Heart left ventricle (tissue), 16 donors: ENCODE measurements around the gene KLHL42. TPM values are rescaled to one million over a fixed set of nuclear protein-coding genes. Genes with fewer than 3 reads are reported as not detected.
"Not testable (repeated sequence)": the region's sequence is repeated elsewhere in the genome, so short reads cannot be mapped to it uniquely, and the experiment has no call there.

Experiments
- ATAC-seq, 4 donors: fragments of 200-7000 bp; cut with Tn5 transposase; one replicate each; pipeline ENCODE4 v1.9.1; 2020 to 2022; ENCODE audit warnings: moderate library complexity in 4 of 4, mild to moderate bottlenecking in 3 of 4, moderate number of reproducible peaks in 1 of 4
- DNase-seq, 5 donors: peaks; one replicate each; pipeline ENCODE4 v3.0.0-alpha.2; 2020
- H3K27ac ChIP-seq, 12 donors: fragments of 200-600 bp; sonication (generic) in 4 of 12; one replicate each; pipeline versions ENCODE4 v1.5.0 to v1.8.0; 2016 to 2022; ENCODE audit warnings: mild to moderate bottlenecking in 2 of 12
- H3K27me3 ChIP-seq, 9 donors: fragments of 200-600 bp; sonication (generic) in 2 of 9; one replicate each; pipeline versions ENCODE4 v1.5.1 to v1.8.0; 2016 to 2022; ENCODE audit warnings: mild to moderate bottlenecking in 3 of 9
- H3K36me3 ChIP-seq, 9 donors: fragments of 200-600 bp; sonication (generic) in 2 of 9; one replicate each; pipeline versions ENCODE4 v1.5.0 to v1.8.0; 2018 to 2022; ENCODE audit warnings: mild to moderate bottlenecking in 2 of 9
- H3K4me1 ChIP-seq, 12 donors: fragments of 200-600 bp; sonication (generic) in 4 of 12; one replicate each; pipeline versions ENCODE4 v1.5.0 to v1.8.0; 2016 to 2022; ENCODE audit warnings: mild to moderate bottlenecking in 3 of 12
- H3K4me3 ChIP-seq, 12 donors: fragments of 200-600 bp; sonication (generic) in 4 of 12; one replicate each; pipeline versions ENCODE4 v1.5.0 to v1.8.0; 2017 to 2022; ENCODE audit warnings: mild to moderate bottlenecking in 9 of 12, moderate library complexity in 4 of 12
- H3K9me3 ChIP-seq, 12 donors: fragments of 200-600 bp; sonication (generic) in 4 of 12; one replicate each; pipeline versions ENCODE4 v1.5.0 to v1.8.0; 2016 to 2022; ENCODE audit warnings: mild to moderate bottlenecking in 1 of 12
- POLR2A ChIP-seq, 2 donors: fragments of 450-650 bp; IDR thresholded peaks; one replicate each; pipeline ENCODE4 v1.6.1; 2017; ENCODE audit warnings: antibody characterized with exemption in 2 of 2, mild to moderate bottlenecking in 2 of 2, moderate library complexity in 2 of 2
- WGBS, 4 donors: extraction: QIAGEN DNeasy Blood & Tissue Kit in 2 of 4; methylation state at CpG; one replicate each; pipeline versions ENCODE4 v1.1.5 to v1.1.7; 2013 to 2018; 5-methylcytosine and 5-hydroxymethylcytosine counted together
- intact Hi-C, 10 donors: fragments of 100-400 bp; cut with DNase I; formaldehyde crosslinking; loops; one replicate each; pipeline versions ENCODE4 v1.11.1 to v1.14.2; 2022
- polyA plus RNA-seq, 2 donors: library from polyadenylated mRNA; stranded (reverse); fragments of 200-250 nt; gene quantifications; one replicate each; pipeline ENCODE4 v1.2.3, GENCODE V29; 2013
- total RNA-seq, 9 donors: library from RNA; depleted of rRNA in 2 of 9; stranded (reverse); fragments of >200 nt in 2 of 9; fragmentation: NEBNext Ultra II Directional in 3 of 9; extraction: Animal tissue kit (Norgen Biotek cat#: 25700) in 3 of 9; gene quantifications; one replicate each; pipeline versions ENCODE4 v1.1.0 to v1.2.4, GENCODE V29; 2016 to 2023
- TF ChIP-seq, protein P1 (sequence below), 12 donors: fragments of 200-600 bp; sonication (generic) in 4 of 12; IDR thresholded peaks; one replicate each; pipeline versions ENCODE4 v1.5.0 to v1.8.0; 2018 to 2022; ENCODE audit warnings: antibody characterized with exemption in 12 of 12, mild to moderate bottlenecking in 5 of 12
- donor health status: ischemic (EF 13 %, LVEDD 7.1; RV severe dilation, severe dysfunction).
- donor health status: healthy with polysubstance abuse.
- donor health status: DM: no; HTN: yes; CAD: no.
- donor health status: DM: no; HTN: no; CAD: no.
- donor health status: ischemic (EF 25% LVEDD 6.9; RV normal size, moderate dysfunction).
- donor health status: ischemic (EF 25% LVEDD 5.7; RV mildly dilated, moderate dysfunction).
- donor health status: healthy.
- donor health status: DM: yes; HTN: yes; CAD: no.
- donor health status: ischemic (EF 35%, LVEDD 5.7; RV mildly dilated, moderate dysfunction).
- donor health status: nonischemic (EF 11% LVEDD 7.7; RV severe dilation, severe dysfunction).
- donor health status: DM: yes; HTN: yes; CAD: no.
- donor health status: PGD.
- donor health status: ischemic (EF 29% LVEDD 5.4; RV normal size, mild dysfunction).
- donor health status: nonischemic (EF 23%, LVEDD 6.1; RV moderate dilation, normal function).

Gene KLHL42
- total and polyA plus RNA-seq, 11 donors = 3.2 to 11.4 (median 5.9) TPM

DNA sequence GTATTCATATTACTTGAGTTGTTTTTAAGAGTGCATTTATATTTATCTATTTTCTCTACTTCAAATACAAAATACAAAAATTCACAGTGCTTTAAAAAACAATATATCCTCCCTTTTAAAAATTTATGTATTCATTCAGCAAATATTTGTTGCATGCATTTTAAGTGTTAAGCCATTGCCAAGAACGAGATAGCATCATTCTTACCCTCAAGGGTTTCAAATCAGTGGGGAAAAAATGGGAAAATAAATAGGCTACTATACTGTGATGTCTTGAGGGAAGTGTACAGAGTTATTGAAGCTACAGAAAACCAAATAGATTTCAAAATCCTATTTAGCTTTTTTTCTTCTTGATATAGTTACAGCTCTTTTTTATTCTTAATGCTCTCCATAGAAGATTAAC, 46.2 kb upstream of the KLHL42 start:
- Histone ChIP-seq H3K27me3 (no peaks in the 10 kb centered on the region), H3K27ac (no peak overlapping the region), H3K9me3 (no peaks in the 10 kb centered on the region), H3K4me1 (no peaks in the 10 kb centered on the region), H3K4me3 (no peak overlapping the region), H3K36me3 (peaks cover 0 to 88% (median 69%) of the 10 kb centered on the region in 9 donors)
- no peak for DNase-seq
- intact Hi-C loops = loop anchor here (2.0 to 10.0 kb wide), 10 partner anchors 87 to 1144 kb away; no protein-coding TSS in a partner anchor
- 87 to 95% (median 89%) methylated on average over 1 of the region's 1 CpG for WGBS, 4 donors
- no peak for ATAC-seq
- TF ChIP-seq, protein P1, sequence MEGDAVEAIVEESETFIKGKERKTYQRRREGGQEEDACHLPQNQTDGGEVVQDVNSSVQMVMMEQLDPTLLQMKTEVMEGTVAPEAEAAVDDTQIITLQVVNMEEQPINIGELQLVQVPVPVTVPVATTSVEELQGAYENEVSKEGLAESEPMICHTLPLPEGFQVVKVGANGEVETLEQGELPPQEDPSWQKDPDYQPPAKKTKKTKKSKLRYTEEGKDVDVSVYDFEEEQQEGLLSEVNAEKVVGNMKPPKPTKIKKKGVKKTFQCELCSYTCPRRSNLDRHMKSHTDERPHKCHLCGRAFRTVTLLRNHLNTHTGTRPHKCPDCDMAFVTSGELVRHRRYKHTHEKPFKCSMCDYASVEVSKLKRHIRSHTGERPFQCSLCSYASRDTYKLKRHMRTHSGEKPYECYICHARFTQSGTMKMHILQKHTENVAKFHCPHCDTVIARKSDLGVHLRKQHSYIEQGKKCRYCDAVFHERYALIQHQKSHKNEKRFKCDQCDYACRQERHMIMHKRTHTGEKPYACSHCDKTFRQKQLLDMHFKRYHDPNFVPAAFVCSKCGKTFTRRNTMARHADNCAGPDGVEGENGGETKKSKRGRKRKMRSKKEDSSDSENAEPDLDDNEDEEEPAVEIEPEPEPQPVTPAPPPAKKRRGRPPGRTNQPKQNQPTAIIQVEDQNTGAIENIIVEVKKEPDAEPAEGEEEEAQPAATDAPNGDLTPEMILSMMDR (IDR thresholded peaks at IDR 0.05) = no peak
- no peak for TF ChIP-seq POLR2A (IDR thresholded peaks at IDR 0.05)

DNA sequence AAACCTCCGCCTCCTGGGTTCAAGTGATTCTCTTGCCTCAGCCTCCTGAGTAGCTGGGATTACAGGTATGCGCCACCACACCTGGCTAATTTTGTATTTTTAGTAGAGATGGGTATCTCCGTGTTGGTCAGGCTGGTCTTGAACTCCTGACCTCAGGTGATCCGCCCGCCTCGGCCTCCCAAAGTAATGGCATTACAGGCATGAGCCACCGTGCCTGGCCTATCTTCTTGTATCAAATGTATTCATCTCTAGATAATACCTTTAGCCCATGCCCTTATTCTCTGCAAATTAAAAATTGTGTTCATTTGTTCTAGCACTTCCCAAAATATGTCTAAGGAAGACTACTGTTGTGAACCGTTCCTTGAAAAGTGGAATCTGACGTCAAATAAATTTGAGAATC, 45.7 kb upstream of the KLHL42 start:
- H3K36me3 ChIP-seq = peaks cover 0 to 90% (median 74%) of the 10 kb centered on the region in 9 donors

DNA sequence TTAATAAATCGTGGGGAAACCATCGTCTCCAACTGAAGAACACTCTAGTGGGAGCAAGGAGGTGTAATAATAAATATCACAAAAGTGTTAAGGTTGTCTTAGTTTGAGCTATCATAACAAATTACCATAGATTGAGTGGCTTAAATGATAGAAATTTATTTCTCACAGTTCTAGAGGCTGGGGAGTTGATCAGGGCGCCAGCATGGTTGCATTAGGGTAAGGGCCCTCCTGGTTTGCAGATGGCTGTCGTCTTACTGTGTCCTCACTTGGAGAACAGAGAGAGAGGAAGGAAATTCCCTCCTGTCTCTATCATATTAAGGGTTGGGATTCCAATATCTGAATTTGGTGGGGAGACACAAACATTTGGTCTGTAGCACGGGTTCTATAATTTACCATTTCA, 36.4 kb upstream of the KLHL42 start:
- no peaks in the 10 kb centered on the region for H3K27me3 ChIP-seq
- no peak for TF ChIP-seq POLR2A (IDR thresholded peaks at IDR 0.05)
- TF ChIP-seq, protein P1 (IDR thresholded peaks at IDR 0.05) = no peak
- intact Hi-C loops = loop anchor here in 1 of 10 donors (10.0 kb wide), 1 partner anchor 81 kb away; no protein-coding TSS in a partner anchor
- ATAC-seq (no peak), DNase-seq (no peak)
- H3K27ac ChIP-seq = no peak overlapping the region
- no peaks in the 10 kb centered on the region for H3K9me3 ChIP-seq
- H3K4me3 ChIP-seq = no peak overlapping the region
- WGBS, 4 donors = 94 to 98% (median 97%) methylated on average over 5 of the region's 5 CpGs
- peaks cover 0 to 9% (median 0%) of the 10 kb centered on the region in 12 donors for H3K4me1 ChIP-seq
- H3K36me3 ChIP-seq = peaks cover 0 to 71% (median 55%) of the 10 kb centered on the region in 9 donors

More for the DNA sequence above, 45.7 kb upstream of the KLHL42 start:
- H3K9me3 ChIP-seq, H3K4me3 ChIP-seq, H3K27ac ChIP-seq, ATAC-seq, H3K27me3 ChIP-seq, DNase-seq, H3K4me1 ChIP-seq: not testable (repeated sequence)
- WGBS, 4 donors = 93 to 96% (median 93%) methylated on average over 9 of the region's 9 CpGs
- intact Hi-C loops = loop anchor here (5.0 to 10.0 kb wide), 8 partner anchors 88 to 1143 kb away; no protein-coding TSS in a partner anchor

DNA sequence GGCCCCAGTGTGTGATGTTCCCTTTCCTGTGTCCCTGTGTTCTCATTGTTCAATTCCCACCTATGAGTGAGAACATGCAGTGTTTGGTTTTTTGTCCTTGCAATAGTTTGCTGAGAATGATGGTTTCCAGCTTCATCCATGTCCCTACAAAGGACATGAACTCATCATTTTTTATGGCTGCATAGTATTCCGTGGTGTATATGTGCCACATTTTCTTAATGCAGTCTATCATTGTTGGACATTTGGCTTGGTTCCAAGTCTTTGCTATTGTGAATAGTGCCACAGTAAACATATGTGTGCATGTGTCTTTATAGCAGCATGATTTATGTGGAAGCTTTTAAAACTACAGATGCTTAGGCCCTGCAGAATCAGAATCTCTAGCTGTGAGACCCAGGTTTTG, 34.3 kb upstream of the KLHL42 start:
- intact Hi-C loops = loop anchor here in 1 of 10 donors (10.0 kb wide), 1 partner anchor 79 kb away; no protein-coding TSS in a partner anchor
- not testable (repeated sequence) for H3K9me3 ChIP-seq, H3K4me3 ChIP-seq, H3K27ac ChIP-seq, H3K4me1 ChIP-seq, DNase-seq, H3K27me3 ChIP-seq, ATAC-seq
- 91 to 100% (median 94%) methylated on average over 1 of the region's 1 CpG for WGBS, 4 donors
- peaks cover 0 to 53% (median 34%) of the 10 kb centered on the region in 9 donors for H3K36me3 ChIP-seq

DNA sequence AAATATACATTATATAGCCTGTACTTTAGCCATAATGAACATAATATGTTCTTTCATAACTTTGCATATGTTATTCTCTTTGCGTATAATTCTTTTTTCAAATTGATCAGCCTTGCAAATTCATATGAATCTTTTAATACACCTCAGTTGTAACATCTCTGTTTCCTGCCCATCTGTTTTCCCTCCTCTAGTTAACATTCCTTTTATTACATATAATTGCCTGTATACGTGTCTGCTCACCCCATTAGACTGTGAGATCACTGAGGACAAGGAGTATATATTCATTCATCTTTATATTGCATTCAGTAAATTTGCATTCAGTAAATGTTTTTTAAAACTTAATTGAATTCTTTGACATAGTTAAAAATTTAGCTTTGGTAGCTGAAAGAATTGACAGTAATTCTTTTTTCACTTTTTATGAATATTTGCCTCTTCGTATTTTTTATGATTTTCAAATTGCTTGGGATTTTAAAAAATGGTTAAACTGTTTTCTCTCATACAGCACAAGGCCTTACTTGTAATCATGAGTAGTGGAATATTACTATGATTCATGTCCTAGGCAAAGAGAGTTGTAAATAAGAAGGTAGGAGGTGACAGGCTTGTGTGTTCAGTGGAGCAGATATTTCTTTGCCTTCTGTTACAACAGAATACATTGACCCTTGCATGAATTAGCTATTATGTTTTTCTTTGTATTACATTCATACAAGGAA, 32.8 kb upstream of the KLHL42 start:
- H3K36me3 ChIP-seq = peaks cover 0 to 48% (median 30%) of the 10 kb centered on the region in 9 donors
- ATAC-seq = peak in 1 of 4 donors; percentile 77
- H3K4me3 ChIP-seq = no peak overlapping the region
- no peaks in the 10 kb centered on the region for H3K27me3 ChIP-seq
- intact Hi-C loops = loop anchor here in 1 of 10 donors (10.0 kb wide), 1 partner anchor 78 kb away; no protein-coding TSS in a partner anchor
- peak overlapping the region in 3 of 12 donors; percentile 9 to 66 (median 9) for H3K27ac ChIP-seq
- peaks cover 0 to 10% (median 0%) of the 10 kb centered on the region in 12 donors for H3K4me1 ChIP-seq
- no peaks in the 10 kb centered on the region for H3K9me3 ChIP-seq
- DNase-seq = no peak
- 88 to 94% (median 91%) methylated on average over 3 of the region's 3 CpGs for WGBS, 4 donors
- TF ChIP-seq POLR2A (IDR thresholded peaks at IDR 0.05) = no peak
- TF ChIP-seq, protein P1 (IDR thresholded peaks at IDR 0.05) = no peak
